GDM1 (cell line): ENCODE data around the gene USF2.

Experiments used
- DNase-seq: peaks from one replicate; lab custom pipeline; 2025; lab: John Stamatoyannopoulos, UW

The USF2 gene

GRCh38 chr19:35265126-35265899 is 3.4 kb upstream of the USF2 start:
- no peak for DNase-seq

- no peak for DNase-seq
Observed at GRCh38 chr19:35265900-35266519, 2.8 kb upstream of the USF2 start.

- DNase-seq, result no peak
Observed at GRCh38 chr19:35266520-35267352, 2.0 kb upstream of the USF2 start.

- no peak for DNase-seq
Observed at GRCh38 chr19:35267353-35267817, 1.4 kb upstream of the USF2 start.

GRCh38 chr19:35267818-35268535 is 785 bp upstream of the USF2 start:
- peak; percentile 77 for DNase-seq

GRCh38 chr19:35269438-35270117 is 816 bp downstream of the USF2 start:
- peak; percentile 56 for DNase-seq

GRCh38 chr19:35270381-35270811 is 1.6 kb downstream of the USF2 start:
- DNase-seq, result no peak

- DNase-seq, result no peak
Observed at GRCh38 chr19:35271546-35271945, 2.8 kb downstream of the USF2 start.

- DNase-seq, result peak; percentile 68
Observed at GRCh38 chr19:35272122-35272719, 3.5 kb downstream of the USF2 start.

- DNase-seq, result no peak
Observed at GRCh38 chr19:35272954-35273649, 4.3 kb downstream of the USF2 start.

GRCh38 chr19:35273686-35274259 is 5.0 kb downstream of the USF2 start:
- no peak for DNase-seq

- no peak for DNase-seq
Observed at GRCh38 chr19:35274323-35274722, 5.6 kb downstream of the USF2 start.

- DNase-seq, result no peak
Observed at GRCh38 chr19:35276706-35277281, 8.0 kb downstream of the USF2 start.

- DNase-seq, result no peak
Observed at GRCh38 chr19:35278578-35279284, 10.0 kb downstream of the USF2 start.

- DNase-seq, result no peak
Observed at GRCh38 chr19:35279374-35279773, 10.6 kb downstream of the USF2 start.

GRCh38 chr19:35279985-35280821 is 11.4 kb downstream of the USF2 start:
- no peak for DNase-seq

- DNase-seq, result no peak
Observed at GRCh38 chr19:35281303-35281702, 12.5 kb downstream of the USF2 start.
